Mucosa of descending colon (tissue), 3 donors: ENCODE results near the gene ADAM12. TPM values are rescaled to one million over a fixed set of nuclear protein-coding genes. Genes with fewer than 3 reads are reported as not detected.

ENCODE experiments used
- ATAC-seq: fragments of 200-7000 bp; cut with Tn5 transposase; one replicate; pipeline ENCODE4 v1.9.1; 2020; ENCODE audit warnings: mild to moderate bottlenecking, moderate library complexity
- DNase-seq, 3 donors: peaks; one replicate each; pipeline ENCODE4 v3.0.0-alpha.2; 2020
- H3K36me3 ChIP-seq: fragments of 200-600 bp; one replicate; pipeline ENCODE4 v1.8.0; 2021; ENCODE audit warnings: low read depth, mild to moderate bottlenecking
- H3K4me1 ChIP-seq: fragments of 200-600 bp; one replicate; pipeline ENCODE4 v1.8.0; 2021; ENCODE audit warnings: low read depth, mild to moderate bottlenecking
- H3K4me3 ChIP-seq: fragments of 200-600 bp; one replicate; pipeline ENCODE4 v1.8.0; 2021; ENCODE audit warnings: mild to moderate bottlenecking
- H3K9me3 ChIP-seq: fragments of 200-600 bp; one replicate; pipeline ENCODE4 v1.8.0; 2021; ENCODE audit warnings: mild to moderate bottlenecking
- CTCF ChIP-seq: fragments of 200-600 bp; IDR thresholded peaks from one replicate; pipeline ENCODE4 v1.8.0; 2022; ENCODE audit warnings: antibody characterized with exemption, mild to moderate bottlenecking
- intact Hi-C, 2 donors: fragments of 100-400 bp; cut with DNase I in 1 of 2; cut with micrococcal nuclease in 1 of 2; formaldehyde crosslinking; loops; one replicate each; pipeline versions ENCODE4 v1.11.0 to v1.11.1; 2022; cut with DNase I, micrococcal nuclease
- total RNA-seq, 3 donors: library from RNA; stranded (reverse); fragmentation: NEBNext Ultra II Directional in 2 of 3; extraction: Animal tissue kit (Norgen Biotek cat#: 25700) in 2 of 3; gene quantifications; one replicate each; pipeline versions ENCODE4 v1.2.1 to v1.2.4, GENCODE V29; 2021 to 2023
- donor health status: DM: no; HTN: no; CAD: no; lungs with moderate emphysema.
- donor health status: DM: no; HTN: no; CAD: no.
- donor health status: DM: no; HTN: yes; CAD: no.

ADAM12 gene
- total RNA-seq, 3 donors from 2014 or later, result 0.20 to 0.89 (median 0.66) TPM

- H3K9me3 ChIP-seq, result no peaks in the 10 kb centered on the region
- ATAC-seq (no peak), DNase-seq (no peak)
- H3K4me3 ChIP-seq, result no peak overlapping the region
- intact Hi-C loops, result no loop called here
- no peaks in the 10 kb centered on the region for H3K4me1 ChIP-seq
- H3K36me3 ChIP-seq, result no peaks in the 10 kb centered on the region
- TF ChIP-seq CTCF, result no peak
These were observed 192.0 kb downstream of the ADAM12 start for GRCh38 chr10:126196281-126196680.

GRCh38 chr10:126191192-126191591 is 197.1 kb downstream of the ADAM12 start:
- Histone ChIP-seq H3K36me3 (no peaks in the 10 kb centered on the region), H3K4me1 (no peaks in the 10 kb centered on the region), H3K4me3 (no peak overlapping the region), H3K9me3 (no peaks in the 10 kb centered on the region)
- no peak for TF ChIP-seq CTCF
- no peak for ATAC-seq
- no peak for DNase-seq
- intact Hi-C loops, result no loop called here

GRCh38 chr10:126188679-126189200 is 199.5 kb downstream of the ADAM12 start:
- no peak for ATAC-seq
- intact Hi-C loops, result no loop called here
- Histone ChIP-seq H3K4me3 (no peak overlapping the region), H3K4me1 (no peaks in the 10 kb centered on the region), H3K9me3 (no peaks in the 10 kb centered on the region), H3K36me3 (no peaks in the 10 kb centered on the region)
- no peak for TF ChIP-seq CTCF
- DNase-seq, result no peak

GRCh38 chr10:126187399-126187798 is 200.9 kb downstream of the ADAM12 start:
- no peaks in the 10 kb centered on the region for H3K36me3 ChIP-seq
- H3K9me3 ChIP-seq, result no peaks in the 10 kb centered on the region
- no peak overlapping the region for H3K4me3 ChIP-seq
- intact Hi-C loops, result no loop called here
- ATAC-seq, result no peak
- no peaks in the 10 kb centered on the region for H3K4me1 ChIP-seq
- DNase-seq, result no peak
- TF ChIP-seq CTCF, result no peak

GRCh38 chr10:126186766-126187165 is 201.5 kb downstream of the ADAM12 start:
- TF ChIP-seq CTCF, result no peak
- intact Hi-C loops, result no loop called here

More at GRCh38 chr10:126186766-126187165, 201.5 kb downstream of the ADAM12 start:
- no peaks in the 10 kb centered on the region for H3K36me3 ChIP-seq
- no peaks in the 10 kb centered on the region for H3K9me3 ChIP-seq
- H3K4me3 ChIP-seq, result no peak overlapping the region
- DNase-seq (no peak), ATAC-seq (no peak)
- H3K4me1 ChIP-seq, result no peaks in the 10 kb centered on the region
